Choroid plexus epithelial cell (primary cell): Measurements from ENCODE around the gene KLRG1.

Source experiments
- DNase-seq: peaks from one replicate; pipeline ENCODE4 v3.0.0-alpha.2; 2010; ENCODE audit warnings: low read depth
- H3K4me3 ChIP-seq: 2 replicates; pipeline ENCODE4 v1.5.1; 2011; ENCODE audit warnings: low read depth, mild to moderate bottlenecking, control low read depth, low read length, moderate library complexity
- TF ChIP-seq, protein P1 (sequence below): conservative IDR thresholded peaks from 2 replicates; pipeline ENCODE4 v1.5.1; 2011; ENCODE audit warnings: low read depth, mild to moderate bottlenecking, control low read depth, inconsistent platforms, low read length, moderate library complexity

The KLRG1 gene

DNA sequence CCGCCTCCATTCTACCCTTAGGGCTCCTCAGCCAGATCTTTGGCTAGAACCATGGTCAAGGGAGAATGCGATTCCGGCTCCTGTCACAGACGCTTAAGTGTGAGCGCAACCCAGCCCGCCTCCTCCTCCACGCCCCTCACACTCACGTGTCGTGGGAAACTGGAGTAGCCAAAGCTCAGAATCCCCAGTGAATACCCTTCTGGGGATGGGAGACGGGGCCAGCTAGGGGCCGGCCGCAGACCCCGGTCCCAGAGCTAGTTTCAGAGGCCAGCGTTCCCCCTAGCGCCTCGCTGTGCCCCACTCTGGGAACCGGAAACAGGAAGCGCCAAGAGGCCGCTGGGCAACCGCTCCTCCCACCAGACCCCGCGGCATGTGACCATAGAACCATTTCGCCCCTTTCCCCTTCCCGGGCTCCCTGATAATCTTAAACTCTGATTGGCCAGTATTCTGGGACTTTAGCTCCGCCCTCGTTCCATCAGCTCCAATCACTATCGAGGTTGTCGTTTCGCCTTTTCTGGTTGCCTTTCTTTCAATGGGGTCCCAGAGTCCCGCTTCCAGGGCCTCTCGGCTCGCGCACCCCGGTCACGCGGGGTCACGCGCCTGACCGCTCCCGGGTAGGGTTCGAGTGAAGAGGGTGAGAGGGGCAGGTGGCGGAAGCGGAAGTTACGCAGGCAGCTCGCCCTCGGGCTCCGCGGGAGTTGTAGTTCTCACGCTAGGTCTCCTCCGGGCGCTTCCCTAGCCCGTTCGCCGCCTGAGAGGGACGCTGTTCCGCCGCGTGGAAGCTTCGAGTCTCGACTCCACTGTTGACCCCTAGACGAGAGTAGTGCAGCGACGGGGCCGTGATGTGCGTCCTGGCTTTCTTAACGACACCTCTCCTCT is 39.8 kb upstream of the KLRG1 start, which contains the start of gene M6PR:
TSS of gene M6PR (minus strand) at position 304 of the 879 bp plus-strand sequence. CDS start 3,241 bp downstream, outside the sequence.
- TF ChIP-seq, protein P1, sequence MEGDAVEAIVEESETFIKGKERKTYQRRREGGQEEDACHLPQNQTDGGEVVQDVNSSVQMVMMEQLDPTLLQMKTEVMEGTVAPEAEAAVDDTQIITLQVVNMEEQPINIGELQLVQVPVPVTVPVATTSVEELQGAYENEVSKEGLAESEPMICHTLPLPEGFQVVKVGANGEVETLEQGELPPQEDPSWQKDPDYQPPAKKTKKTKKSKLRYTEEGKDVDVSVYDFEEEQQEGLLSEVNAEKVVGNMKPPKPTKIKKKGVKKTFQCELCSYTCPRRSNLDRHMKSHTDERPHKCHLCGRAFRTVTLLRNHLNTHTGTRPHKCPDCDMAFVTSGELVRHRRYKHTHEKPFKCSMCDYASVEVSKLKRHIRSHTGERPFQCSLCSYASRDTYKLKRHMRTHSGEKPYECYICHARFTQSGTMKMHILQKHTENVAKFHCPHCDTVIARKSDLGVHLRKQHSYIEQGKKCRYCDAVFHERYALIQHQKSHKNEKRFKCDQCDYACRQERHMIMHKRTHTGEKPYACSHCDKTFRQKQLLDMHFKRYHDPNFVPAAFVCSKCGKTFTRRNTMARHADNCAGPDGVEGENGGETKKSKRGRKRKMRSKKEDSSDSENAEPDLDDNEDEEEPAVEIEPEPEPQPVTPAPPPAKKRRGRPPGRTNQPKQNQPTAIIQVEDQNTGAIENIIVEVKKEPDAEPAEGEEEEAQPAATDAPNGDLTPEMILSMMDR, result peak; percentile 70
- H3K4me3 ChIP-seq, result peak within 1 kb of the TSS; percentile 90
- DNase-seq, result peak; percentile 95

DNA sequence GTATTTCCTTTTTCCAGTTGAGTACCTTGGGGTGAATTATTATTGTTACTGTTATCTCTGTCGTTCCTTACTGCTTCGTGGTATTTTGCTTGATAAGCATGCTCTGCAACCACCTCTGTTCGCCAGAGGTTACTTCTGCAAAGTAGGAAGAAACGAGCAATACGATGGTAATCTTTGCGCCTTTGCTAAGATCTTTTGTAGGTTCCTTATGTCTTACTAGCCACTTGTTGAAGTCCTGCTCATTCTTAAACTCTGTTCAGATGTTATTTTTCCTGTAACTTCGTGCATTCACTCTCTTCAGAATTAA is 39.2 kb upstream of the KLRG1 start:
- peak overlapping the region; percentile 90 for H3K4me3 ChIP-seq
- TF ChIP-seq, protein P1, result no peak
- no peak for DNase-seq

DNA sequence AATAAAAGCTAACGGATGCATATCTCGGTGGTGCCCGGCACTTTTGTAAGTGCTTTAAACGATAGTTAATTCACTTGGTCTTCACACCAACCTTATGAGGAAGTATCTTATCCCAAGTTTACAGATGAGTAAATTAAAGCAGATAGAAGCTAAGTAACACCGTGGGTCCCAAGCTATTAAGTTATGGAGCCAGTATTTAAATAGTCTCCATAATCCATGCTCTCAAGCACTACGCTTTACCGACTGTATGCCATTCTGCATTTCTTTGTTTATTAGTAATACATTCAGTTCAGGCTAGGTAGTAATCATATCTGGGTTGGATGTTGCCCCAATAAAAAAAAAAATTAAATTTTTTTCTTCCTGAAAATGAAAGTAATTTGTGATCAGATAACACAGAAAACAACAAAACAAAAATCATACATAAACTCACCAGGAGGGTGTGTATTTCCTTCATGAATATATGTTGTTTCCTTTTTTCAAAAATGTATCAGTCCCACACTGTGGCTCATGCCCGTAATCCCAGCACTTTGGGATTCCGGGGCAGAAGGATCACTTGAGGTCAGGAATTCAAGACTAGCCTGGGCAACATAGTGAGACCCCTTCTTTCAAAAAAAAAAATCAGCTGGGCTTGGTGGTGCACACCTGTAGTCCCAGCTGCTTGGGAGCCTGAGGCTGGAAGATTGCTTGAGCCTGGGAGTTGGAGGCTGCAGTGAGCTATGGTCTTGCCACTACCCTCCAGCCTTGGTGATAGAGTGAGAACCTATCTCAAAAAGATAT is 38.5 kb upstream of the KLRG1 start:
- TF ChIP-seq, protein P1, result no peak
- peak overlapping the region; percentile 90 for H3K4me3 ChIP-seq
- DNase-seq, result no peak

DNA sequence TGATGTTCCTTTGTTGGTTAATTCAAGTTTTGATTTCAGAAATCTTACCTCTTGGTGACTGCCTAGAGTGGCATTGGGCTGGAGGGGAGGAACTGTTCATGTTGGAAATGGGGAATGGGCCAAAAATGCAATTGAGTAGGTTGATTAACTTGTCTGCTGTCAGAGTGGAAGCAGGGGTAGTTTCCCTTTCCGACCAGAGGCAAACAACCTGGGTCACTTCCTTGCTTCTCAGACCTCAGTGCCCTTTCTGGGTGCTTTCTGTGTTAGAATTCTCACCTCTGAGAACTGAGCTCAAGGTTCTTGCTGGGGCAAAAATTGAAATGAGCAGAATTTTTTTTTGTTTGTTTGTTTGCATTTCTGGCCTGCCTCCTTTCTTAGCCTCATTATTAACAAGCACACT is 37.6 kb upstream of the KLRG1 start:
- no peak overlapping the region for H3K4me3 ChIP-seq
- TF ChIP-seq, protein P1, result no peak
- DNase-seq, result no peak

DNA sequence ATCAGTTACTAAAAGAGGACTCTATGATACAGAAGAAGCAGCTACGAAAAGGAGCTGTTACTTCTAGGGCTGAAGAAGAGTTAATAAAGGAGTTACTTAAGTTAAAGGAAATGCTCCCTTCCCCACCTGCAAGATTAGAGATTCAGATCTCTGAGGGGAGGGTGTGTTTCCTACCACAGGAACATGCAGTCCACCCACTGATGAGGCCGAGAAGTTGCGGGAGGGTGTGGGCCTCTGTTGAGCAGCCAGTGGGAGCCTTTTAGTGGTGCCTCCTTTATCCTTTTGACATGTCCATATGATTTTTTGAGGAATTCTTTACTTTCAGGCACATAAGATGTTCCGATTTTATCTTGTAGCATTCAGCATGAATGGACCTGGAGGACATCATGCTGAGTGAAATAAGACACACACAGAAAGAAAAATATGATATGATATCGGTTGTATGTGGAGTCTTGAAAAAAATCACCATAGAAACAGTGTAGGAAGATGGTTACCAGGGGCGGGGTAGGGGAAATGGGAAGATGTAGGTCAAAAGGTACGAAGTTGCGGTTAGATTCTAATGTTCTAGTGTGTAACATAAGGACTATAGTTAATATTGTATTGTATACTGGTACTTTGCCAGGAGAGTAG is 35.5 kb upstream of the KLRG1 start:
- no peak overlapping the region for H3K4me3 ChIP-seq
- TF ChIP-seq, protein P1, result no peak
- DNase-seq, result no peak

DNA sequence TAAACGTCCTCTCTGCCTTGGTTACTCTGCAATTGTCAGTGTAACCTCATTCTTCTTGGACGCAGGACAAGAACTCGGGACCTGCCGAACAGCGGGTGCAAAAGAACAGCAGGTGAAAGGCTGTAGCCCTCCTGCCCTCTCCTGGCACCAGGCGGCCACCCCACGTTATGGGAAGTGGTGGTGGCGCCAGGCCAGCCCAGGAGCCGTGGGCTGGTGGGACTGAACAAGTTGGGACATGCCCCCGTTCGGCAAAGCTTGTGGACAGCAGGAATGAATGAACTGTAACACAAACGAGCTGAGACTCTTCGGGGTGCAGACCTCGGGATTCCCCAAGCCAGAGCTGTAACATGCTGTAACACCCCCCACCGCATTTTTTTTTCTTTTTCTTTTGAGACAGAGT is 33.3 kb upstream of the KLRG1 start:
- DNase-seq, result no peak
- TF ChIP-seq, protein P1, result no peak
- no peak overlapping the region for H3K4me3 ChIP-seq
